ENCODE measurements around the gene NSUN2. TPM values are rescaled to one million over a fixed set of nuclear protein-coding genes. Genes with fewer than 3 reads are reported as not detected.

The NSUN2 gene
- total RNA-seq, 4 donors from 2014 or later: 25.7 to 42.8 (median 39.1) TPM

DNA sequence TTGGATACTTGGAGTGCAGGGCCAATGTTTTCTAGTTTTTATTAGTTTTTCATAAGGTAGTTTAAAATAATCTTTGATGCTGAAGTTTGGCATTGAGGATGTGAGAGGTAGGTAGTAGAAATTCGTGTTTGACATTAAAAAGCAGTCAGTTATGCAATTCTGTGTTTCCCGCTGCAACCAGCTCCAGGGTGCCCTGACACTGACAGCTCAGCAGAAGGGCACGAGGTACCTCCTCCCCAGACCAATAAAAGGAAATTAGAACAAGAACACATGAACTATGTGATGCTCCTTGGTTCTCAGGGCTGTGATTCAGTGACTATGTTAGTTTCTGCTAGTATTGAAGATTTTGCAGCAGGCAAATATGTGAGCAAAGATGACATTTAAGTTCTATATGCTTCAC lies 40.2 kb downstream of the NSUN2 start:
- DNase-seq (ENCODE audit: extremely low spot score): no peak
- H3K4me3 ChIP-seq: no peak overlapping the region
- intact Hi-C loops (cut with DNase I): no loop called here
- peaks cover 0 to 4% (median 2%) of the 10 kb centered on the region in 4 donors for H3K4me1 ChIP-seq
- H3K36me3 ChIP-seq: peaks cover 4 to 18% (median 12%) of the 10 kb centered on the region in 4 donors
- TF ChIP-seq EP300 (IDR thresholded peaks at IDR 0.05): no peak
- TF ChIP-seq POLR2AphosphoS5 (IDR thresholded peaks at IDR 0.05): no peak
- TF ChIP-seq, protein P1, sequence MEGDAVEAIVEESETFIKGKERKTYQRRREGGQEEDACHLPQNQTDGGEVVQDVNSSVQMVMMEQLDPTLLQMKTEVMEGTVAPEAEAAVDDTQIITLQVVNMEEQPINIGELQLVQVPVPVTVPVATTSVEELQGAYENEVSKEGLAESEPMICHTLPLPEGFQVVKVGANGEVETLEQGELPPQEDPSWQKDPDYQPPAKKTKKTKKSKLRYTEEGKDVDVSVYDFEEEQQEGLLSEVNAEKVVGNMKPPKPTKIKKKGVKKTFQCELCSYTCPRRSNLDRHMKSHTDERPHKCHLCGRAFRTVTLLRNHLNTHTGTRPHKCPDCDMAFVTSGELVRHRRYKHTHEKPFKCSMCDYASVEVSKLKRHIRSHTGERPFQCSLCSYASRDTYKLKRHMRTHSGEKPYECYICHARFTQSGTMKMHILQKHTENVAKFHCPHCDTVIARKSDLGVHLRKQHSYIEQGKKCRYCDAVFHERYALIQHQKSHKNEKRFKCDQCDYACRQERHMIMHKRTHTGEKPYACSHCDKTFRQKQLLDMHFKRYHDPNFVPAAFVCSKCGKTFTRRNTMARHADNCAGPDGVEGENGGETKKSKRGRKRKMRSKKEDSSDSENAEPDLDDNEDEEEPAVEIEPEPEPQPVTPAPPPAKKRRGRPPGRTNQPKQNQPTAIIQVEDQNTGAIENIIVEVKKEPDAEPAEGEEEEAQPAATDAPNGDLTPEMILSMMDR (IDR thresholded peaks at IDR 0.05): no peak
- no peak for TF ChIP-seq POLR2A (IDR thresholded peaks at IDR 0.05; ENCODE audit: low read depth)
- WGBS: 66% methylated on average over 3 of the region's 3 CpGs
- no peak overlapping the region for H3K27ac ChIP-seq (replicated peaks in 1 of 4)
- H3K27me3 ChIP-seq: no peaks in the 10 kb centered on the region
- H3K9me3 ChIP-seq: no peaks in the 10 kb centered on the region

DNA sequence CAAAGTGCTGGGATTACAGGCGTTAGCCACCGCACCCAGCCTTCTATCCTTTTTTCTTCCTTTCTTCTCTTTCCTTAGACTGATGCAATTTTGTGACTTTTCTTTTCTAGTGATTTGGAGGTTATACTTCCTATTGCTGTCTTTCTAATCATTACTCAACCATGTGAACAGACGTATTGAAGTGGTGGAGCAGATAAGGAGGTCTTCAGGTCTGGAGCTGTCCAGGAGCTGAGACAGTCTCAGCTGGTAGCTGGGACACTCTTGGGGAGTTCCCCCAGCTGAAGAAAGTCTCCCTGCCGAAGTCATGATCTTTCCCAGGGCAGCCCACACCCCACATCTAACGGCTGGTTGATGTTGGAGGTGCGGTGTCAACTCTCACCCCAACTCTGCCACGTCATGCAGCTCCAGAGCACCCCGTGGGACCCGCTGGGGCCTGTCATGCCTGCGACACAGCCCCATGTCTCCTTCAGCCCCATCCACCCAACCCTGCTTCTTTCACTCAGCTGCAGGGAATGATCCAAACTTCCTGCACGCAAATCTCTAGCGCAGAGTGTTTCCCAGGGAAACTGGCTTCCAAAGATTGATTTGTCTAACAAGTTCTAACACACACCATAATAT lies 41.1 kb downstream of the NSUN2 start:
- WGBS: 91% methylated on average over 12 of the region's 12 CpGs
- no peak overlapping the region for H3K27ac ChIP-seq (replicated peaks in 1 of 4)
- H3K27me3 ChIP-seq: no peaks in the 10 kb centered on the region

DNA sequence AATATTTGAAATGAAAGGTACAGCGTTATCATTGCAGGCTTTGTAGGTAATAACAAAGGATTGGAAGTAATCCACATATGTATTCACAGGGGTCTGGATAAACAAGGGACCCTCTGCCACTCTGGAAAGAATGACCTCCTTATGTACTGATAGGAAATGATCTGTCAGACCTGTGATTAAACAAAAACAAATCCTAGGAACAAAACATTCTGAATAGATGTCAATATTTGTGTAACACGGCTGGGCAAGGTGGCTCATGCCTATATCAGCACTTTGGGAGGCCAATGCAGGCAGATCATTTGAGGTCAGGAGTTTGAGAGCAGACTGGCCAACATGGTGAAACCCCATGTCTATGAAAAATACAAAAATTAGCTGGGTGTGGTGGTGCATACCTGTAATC lies 42.3 kb downstream of the NSUN2 start:
- TF ChIP-seq, protein P1 (IDR thresholded peaks at IDR 0.05): no peak
- TF ChIP-seq POLR2AphosphoS5 (IDR thresholded peaks at IDR 0.05): no peak
- no peak for TF ChIP-seq POLR2A (IDR thresholded peaks at IDR 0.05; ENCODE audit: low read depth)
- no peak for TF ChIP-seq EP300 (IDR thresholded peaks at IDR 0.05)
- no peak for DNase-seq (ENCODE audit: extremely low spot score)
- Histone ChIP-seq H3K27ac (replicated peaks in 1 of 4) (no peak overlapping the region), H3K9me3 (no peaks in the 10 kb centered on the region), H3K36me3 (no peaks in the 10 kb centered on the region), H3K27me3 (no peaks in the 10 kb centered on the region), H3K4me3 (no peak overlapping the region), H3K4me1 (no peaks in the 10 kb centered on the region)
- 75% methylated on average over 2 of the region's 2 CpGs for WGBS
- intact Hi-C loops (cut with DNase I): no loop called here

More for the DNA sequence above, 41.1 kb downstream of the NSUN2 start:
- no peak overlapping the region for H3K4me3 ChIP-seq
- H3K9me3 ChIP-seq: no peaks in the 10 kb centered on the region
- H3K36me3 ChIP-seq: peaks cover under 1 to 10% (median 7%) of the 10 kb centered on the region in 4 donors
- TF ChIP-seq, protein P1 (IDR thresholded peaks at IDR 0.05): no peak
- TF ChIP-seq POLR2A (IDR thresholded peaks at IDR 0.05; ENCODE audit: low read depth) (no peak), POLR2AphosphoS5 (IDR thresholded peaks at IDR 0.05) (no peak), EP300 (IDR thresholded peaks at IDR 0.05) (no peak)
- intact Hi-C loops (cut with DNase I): no loop called here
- no peak for DNase-seq (ENCODE audit: extremely low spot score)
- no peaks in the 10 kb centered on the region for H3K4me1 ChIP-seq

DNA sequence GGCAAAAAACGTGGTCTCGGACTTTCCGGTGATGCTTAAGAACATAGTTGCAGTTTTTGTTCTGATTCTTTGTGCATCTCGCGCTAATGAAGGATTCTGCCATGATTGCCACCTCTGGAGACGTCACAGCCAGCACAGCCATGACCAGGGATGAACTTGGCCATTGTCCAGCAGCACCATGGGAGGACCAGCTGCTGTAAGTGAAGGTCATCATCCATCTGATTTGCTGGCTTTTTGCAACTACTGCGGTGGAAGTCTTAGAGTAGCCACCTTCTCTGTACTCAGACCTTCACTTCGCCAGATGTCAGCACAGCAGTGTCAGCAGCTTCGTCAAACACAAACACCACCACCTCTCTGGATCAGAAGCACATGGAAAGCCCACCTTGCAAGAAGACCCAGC lies 45.7 kb downstream of the NSUN2 start:
- no peaks in the 10 kb centered on the region for H3K36me3 ChIP-seq
- no peaks in the 10 kb centered on the region for H3K9me3 ChIP-seq
- no peak for DNase-seq (ENCODE audit: extremely low spot score)
- H3K4me1 ChIP-seq: peaks cover 8 to 14% (median 13%) of the 10 kb centered on the region in 4 donors
- H3K4me3 ChIP-seq: no peak overlapping the region
- TF ChIP-seq EP300 (IDR thresholded peaks at IDR 0.05) (no peak), POLR2A (IDR thresholded peaks at IDR 0.05; ENCODE audit: low read depth) (no peak), POLR2AphosphoS5 (IDR thresholded peaks at IDR 0.05) (no peak)
- TF ChIP-seq, protein P1 (IDR thresholded peaks at IDR 0.05): no peak
- WGBS: 91% methylated on average over 9 of the region's 9 CpGs
- H3K27me3 ChIP-seq: peaks cover 0 to 13% (median 0%) of the 10 kb centered on the region in 4 donors
- H3K27ac ChIP-seq (replicated peaks in 1 of 4): no peak overlapping the region
- intact Hi-C loops (cut with DNase I): no loop called here

DNA sequence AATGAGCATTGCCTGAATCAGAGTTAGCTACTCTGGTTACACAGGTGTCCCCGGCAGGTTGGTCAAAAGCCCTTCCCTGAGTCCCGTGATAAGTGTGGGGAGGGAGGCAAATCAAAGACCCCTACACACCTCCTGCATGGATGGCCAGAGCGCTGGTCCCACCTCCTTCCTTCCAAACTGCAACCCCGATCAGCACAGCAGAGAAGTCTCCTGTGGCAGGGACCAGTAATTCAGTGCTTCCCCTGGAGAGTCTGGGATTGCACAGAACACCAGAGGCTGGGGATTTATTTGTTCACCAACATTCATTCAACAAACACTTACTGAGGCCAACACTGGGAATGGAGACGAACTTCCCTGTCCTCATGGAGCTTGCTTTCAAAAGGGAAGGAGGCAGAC lies 46.2 kb downstream of the NSUN2 start:
- TF ChIP-seq POLR2A (IDR thresholded peaks at IDR 0.05; ENCODE audit: low read depth) (no peak), POLR2AphosphoS5 (IDR thresholded peaks at IDR 0.05) (no peak), EP300 (IDR thresholded peaks at IDR 0.05) (no peak)
- TF ChIP-seq, protein P1 (IDR thresholded peaks at IDR 0.05): no peak
- Histone ChIP-seq H3K36me3 (no peaks in the 10 kb centered on the region), H3K4me3 (no peak overlapping the region), H3K4me1 (peaks cover 8 to 14% (median 13%) of the 10 kb centered on the region in 4 donors), H3K27ac (replicated peaks in 1 of 4) (no peak overlapping the region), H3K9me3 (no peaks in the 10 kb centered on the region), H3K27me3 (peaks cover 0 to 13% (median 0%) of the 10 kb centered on the region in 4 donors)
- intact Hi-C loops (cut with DNase I): no loop called here
- no peak for DNase-seq (ENCODE audit: extremely low spot score)
- 93% methylated on average over 5 of the region's 5 CpGs for WGBS

Measured in esophagus muscularis mucosa (tissue), 4 donors.